ENCODE data around the gene HOXC11.

The HOXC11 gene

GRCh38 chr12:54025499-54026405 is 52.8 kb downstream of the HOXC11 start:
- DNase-seq: no peak

- no peak for DNase-seq
Measured at GRCh38 chr12:54026640-54027441, 53.9 kb downstream of the HOXC11 start.
